H1 (cell line): ENCODE results near the gene PRKAG3. TPM values are rescaled to one million over a fixed set of nuclear protein-coding genes. Genes with fewer than 3 reads are reported as not detected.

ENCODE experiments used
- CTCF ChIA-PET: fragments of 300-600 bp; sonication (Branson Sonifier 250); formaldehyde crosslinking; loops from one replicate; lab custom pipeline; 2021; ENCODE audit not compliant: partially characterized antibody; lab: Charles Lee
- POLR2A ChIA-PET: fragments of 300-600 bp; sonication (Branson Sonifier 250); formaldehyde crosslinking; loops from one replicate; lab custom pipeline; 2021; ENCODE audit warnings: inconsistent platforms; ENCODE audit not compliant: partially characterized antibody; lab: Charles Lee
- DNase-seq, 2 experiments: peaks; one replicate each; pipeline versions ENCODE4 v3.0.0 to v3.0.0-alpha.2; 2010 to 2022; ENCODE audit warnings: low spot score in 2 of 2, low read depth in 1 of 2, mixed read lengths in 1 of 2
- FAIRE-seq: peaks from 2 replicates; lab custom pipeline; 2011; peaks lifted over from hg19 to GRCh38; lab: Jason Lieb, UNC
- H2AFZ ChIP-seq: 2 replicates; pipeline ENCODE4 v1.8.1; 2012; ENCODE audit warnings: low read length, inconsistent platforms
- H2AK5ac ChIP-seq: 2 replicates; pipeline ENCODE4 v1.6.1; 2013; ENCODE audit warnings: low read depth, low read length
- H2BK120ac ChIP-seq: replicated peaks from 2 replicates; pipeline ENCODE3; 2013; ENCODE audit warnings: low read depth, low read length, inconsistent platforms
- H2BK12ac ChIP-seq: 2 replicates; pipeline ENCODE4 v1.6.1; 2013; ENCODE audit warnings: low read depth, low read length
- H2BK15ac ChIP-seq: 2 replicates; pipeline ENCODE4 v1.6.1; 2013; ENCODE audit warnings: low read length
- H2BK20ac ChIP-seq: 2 replicates; pipeline ENCODE4 v1.6.1; 2013; ENCODE audit warnings: low read length
- H2BK5ac ChIP-seq: 2 replicates; pipeline ENCODE4 v1.6.1; 2013; ENCODE audit warnings: low read depth, low read length
- H3K14ac ChIP-seq: 2 replicates; pipeline ENCODE4 v1.6.1; 2013; ENCODE audit warnings: inconsistent platforms; ENCODE audit not compliant: insufficient read length
- H3K18ac ChIP-seq: 2 replicates; pipeline ENCODE4 v1.6.1; 2013; ENCODE audit warnings: low read length; ENCODE audit errors: extremely low read depth
- H3K23ac ChIP-seq: 2 replicates; pipeline ENCODE4 v1.6.1; 2013; ENCODE audit warnings: inconsistent platforms; ENCODE audit not compliant: insufficient read length
- H3K23me2 ChIP-seq: 2 replicates; pipeline ENCODE4 v1.6.1; 2013; ENCODE audit warnings: low read depth, low read length
- H3K27ac ChIP-seq: 2 replicates; pipeline ENCODE4 v1.6.1; 2011; ENCODE audit warnings: low read depth, low read length, inconsistent platforms
- H3K27me3 ChIP-seq, 4 experiments: replicated peaks in 1 of 4; 1 replicate in 1 of 4; 2 replicates in 3 of 4; pipeline versions ENCODE4 v1.6.1 to v1.8.1; 2011 to 2013; ENCODE audit warnings: low read length in 3 of 4, mild to moderate bottlenecking in 3 of 4, inconsistent platforms in 2 of 4, mixed read lengths in 2 of 4, moderate library complexity in 1 of 4; ENCODE audit not compliant: control insufficient read depth in 3 of 4, insufficient read depth in 3 of 4; ENCODE audit errors: extremely low read depth in 1 of 4
- H3K36me3 ChIP-seq, 4 experiments: 2 replicates each; pipeline versions ENCODE4 v1.6.1 to v1.8.1; 2011 to 2013; ENCODE audit warnings: mild to moderate bottlenecking in 4 of 4, low read length in 3 of 4, moderate library complexity in 2 of 4, control low read depth in 1 of 4, inconsistent platforms in 1 of 4; ENCODE audit not compliant: insufficient read depth in 4 of 4, control insufficient read depth in 2 of 4
- H3K4ac ChIP-seq: replicated peaks from 2 replicates; pipeline ENCODE3; 2013; ENCODE audit warnings: low read length, low read depth, mixed read lengths, inconsistent platforms; ENCODE audit not compliant: insufficient read length
- H3K4me1 ChIP-seq, 4 experiments: replicated peaks in 1 of 4; 1 replicate in 1 of 4; 2 replicates in 3 of 4; pipeline versions ENCODE4 v1.6.1 to v1.8.1; 2011 to 2013; ENCODE audit warnings: low read length in 3 of 4, inconsistent platforms in 2 of 4, mixed read lengths in 1 of 4; ENCODE audit not compliant: insufficient read depth in 4 of 4, control insufficient read depth in 3 of 4
- H3K4me2 ChIP-seq, 2 experiments: 2 replicates each; pipeline versions ENCODE4 v1.6.1 to v1.8.1; 2011 to 2013; ENCODE audit warnings: low read depth in 2 of 2, low read length in 2 of 2, control low read depth in 1 of 2, inconsistent platforms in 1 of 2, mild to moderate bottlenecking in 1 of 2; ENCODE audit not compliant: insufficient read depth in 1 of 2
- H3K4me3 ChIP-seq, 4 experiments: fragments of 200-600, 300-600 bp in 1 of 4; sonication (generic), shearing (Covaris generic), sonication (Bioruptor Twin) in 1 of 4; 2 replicates each; pipeline versions ENCODE4 v1.5.1 to v1.8.1; 2011 to 2016; ENCODE audit warnings: low read length in 4 of 4, low read depth in 3 of 4, control low read depth in 2 of 4, inconsistent platforms in 2 of 4, mild to moderate bottlenecking in 2 of 4, mixed read lengths in 1 of 4, moderate library complexity in 1 of 4; ENCODE audit not compliant: insufficient read depth in 2 of 4; ENCODE audit errors: extremely low read depth in 1 of 4
- H3K56ac ChIP-seq: replicated peaks from 2 replicates; pipeline ENCODE3; 2013; ENCODE audit warnings: low read depth, mild to moderate bottlenecking, mixed read lengths, low read length, inconsistent platforms; ENCODE audit not compliant: insufficient read length
- H3K79me1 ChIP-seq: 2 replicates; pipeline ENCODE4 v1.6.1; 2013; ENCODE audit warnings: low read depth, low read length, control low read depth
- H3K79me2 ChIP-seq, 2 experiments: 2 replicates each; pipeline versions ENCODE4 v1.6.1 to v1.8.1; 2012 to 2013; ENCODE audit warnings: low read length in 2 of 2, mild to moderate bottlenecking in 2 of 2, inconsistent platforms in 1 of 2; ENCODE audit not compliant: insufficient read depth in 2 of 2, control insufficient read depth in 1 of 2
- H3K9ac ChIP-seq, 4 experiments: replicated peaks in 1 of 4; 1 replicate in 1 of 4; 2 replicates in 3 of 4; pipeline versions ENCODE4 v1.6.1 to v1.8.1; 2011 to 2013; ENCODE audit warnings: low read depth in 3 of 4, low read length in 3 of 4, control low read depth in 2 of 4, mild to moderate bottlenecking in 2 of 4, moderate library complexity in 2 of 4, inconsistent platforms in 1 of 4; ENCODE audit errors: extremely low read depth in 1 of 4
- H3K9me3 ChIP-seq, 2 experiments: 2 replicates each; pipeline versions ENCODE4 v1.6.1 to v1.8.1; 2012 to 2013; ENCODE audit warnings: mild to moderate bottlenecking in 2 of 2, moderate library complexity in 2 of 2, control low read depth in 1 of 2, inconsistent platforms in 1 of 2, low read depth in 1 of 2, low read length in 1 of 2, mixed read lengths in 1 of 2; ENCODE audit not compliant: insufficient read depth in 2 of 2
- H4K20me1 ChIP-seq, 2 experiments: replicated peaks in 1 of 2; 2 replicates each; pipeline versions ENCODE3 to v1.8.1; 2011 to 2013; ENCODE audit warnings: inconsistent platforms in 2 of 2, low read length in 2 of 2, mild to moderate bottlenecking in 1 of 2; ENCODE audit not compliant: insufficient read depth in 2 of 2, control insufficient read depth in 1 of 2
- H4K5ac ChIP-seq: 2 replicates; pipeline ENCODE4 v1.6.1; 2013; ENCODE audit warnings: low read length, low read depth, mixed read lengths, inconsistent platforms; ENCODE audit not compliant: insufficient read length
- H4K8ac ChIP-seq: 2 replicates; pipeline ENCODE4 v1.8.0; 2013; ENCODE audit warnings: mild to moderate bottlenecking, moderate library complexity, low read length, inconsistent platforms; ENCODE audit not compliant: insufficient read depth; ENCODE audit errors: extremely low read depth
- H4K91ac ChIP-seq: replicated peaks from 2 replicates; pipeline ENCODE3; 2013; ENCODE audit warnings: low read length, mixed read lengths, inconsistent platforms; ENCODE audit not compliant: insufficient read length
- CHD2 ChIP-seq: IDR thresholded peaks from 2 replicates; pipeline ENCODE4 v1.6.1; 2012; ENCODE audit warnings: low read length, improper control_type of control experiment
- JUN ChIP-seq: IDR thresholded peaks from 2 replicates; pipeline ENCODE4 v1.6.1; 2011; ENCODE audit warnings: low read depth, mild to moderate bottlenecking, improper control_type of control experiment, low read length
- POLR2AphosphoS5 ChIP-seq: IDR thresholded peaks from 2 replicates; pipeline ENCODE4 v1.6.1; 2011; ENCODE audit warnings: low read depth, low read length
- RBBP5 ChIP-seq: IDR thresholded peaks from 2 replicates; pipeline ENCODE4 v1.7.1; 2012; ENCODE audit warnings: low read depth, mild to moderate bottlenecking, inconsistent platforms, low read length, moderate library complexity, borderline replicate concordance
- WGBS, 2 experiments: shearing (Covaris generic) in 1 of 2; methylation state at CpG; one replicate each; pipeline versions ENCODE4 v1.1.6 to v1.1.7; 2013 to 2015; ENCODE audit warnings: low lambda C conversion rate in 2 of 2, mixed read lengths in 2 of 2, inconsistent platforms in 1 of 2, low coverage in 1 of 2, missing lambda C conversion rate in 1 of 2; ENCODE audit not compliant: insufficient replicate concordance in 2 of 2, insufficient coverage in 1 of 2, insufficient read length in 1 of 2; ENCODE audit errors: extremely low coverage in 1 of 2, missing lambda C conversion rate in 1 of 2; 5-methylcytosine and 5-hydroxymethylcytosine counted together
- polyA plus RNA-seq, 7 experiments: library from polyadenylated mRNA; depleted of rRNA in 3 of 7; stranded (reverse) in 5 of 7; unstranded in 2 of 7; fragments of >200 nt in 5 of 7; fragments of 200-250 nt in 2 of 7; gene quantifications; 1 replicate in 5 of 7; 2 replicates in 1 of 7; 4 replicates in 1 of 7; pipeline versions ENCODE4 v1.2.1 to v1.2.3, GENCODE V29; 2011 to 2013; ENCODE audit warnings: missing spikeins in 2 of 7, mixed read lengths in 2 of 7
- total RNA-seq: library from RNA; stranded (reverse); fragmentation: NEBNext Ultra II Directional; extraction: Animal tissue kit (Norgen Biotek cat#: 25700); gene quantifications from 2 replicates; pipeline ENCODE4 v1.2.1, GENCODE V29; 2021

PRKAG3 gene
- total and polyA plus RNA-seq, 2 of the 8 experiments (the other 6 are each of a cell fraction or from before 2014, with no cell fraction given) = not detected

DNA sequence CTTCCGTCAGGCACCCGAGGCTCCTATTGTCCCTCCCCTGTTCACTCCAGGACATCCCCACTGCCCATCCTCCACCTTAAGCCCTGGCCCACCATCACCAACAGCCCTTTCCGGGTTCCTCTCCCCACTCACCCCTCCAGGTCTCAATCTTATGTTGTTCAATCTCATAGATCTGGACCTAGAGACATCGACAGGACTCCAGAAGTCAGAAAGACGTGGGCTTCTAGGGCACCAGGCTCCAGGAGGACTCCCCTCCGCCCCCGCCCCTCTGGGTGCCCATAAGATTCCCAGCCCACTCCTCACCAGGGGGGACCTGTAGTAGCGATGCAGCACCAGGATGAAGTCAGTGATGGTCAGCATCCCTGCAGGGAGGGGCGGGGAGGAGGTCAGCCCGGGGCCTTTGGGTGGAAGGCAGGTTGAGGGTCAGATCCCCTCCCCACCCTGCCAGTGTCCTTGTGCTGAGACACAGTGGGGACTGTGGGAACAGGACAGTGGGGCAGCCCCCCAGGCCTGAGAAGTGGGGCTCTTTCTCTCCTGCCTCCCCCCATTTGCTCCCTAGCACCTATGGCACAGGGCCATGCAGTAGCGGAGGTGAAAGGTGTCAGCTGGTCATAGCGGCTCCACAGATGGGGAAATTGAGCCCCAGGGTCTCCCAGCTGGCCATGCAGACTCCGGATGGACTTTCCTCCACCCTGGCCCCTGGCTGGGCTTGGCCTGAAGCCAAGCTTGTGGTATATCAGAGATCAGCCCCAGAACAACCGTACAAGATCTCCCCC lies 3.7 kb downstream of the PRKAG3 start:
- H4K20me1 ChIP-seq = no peaks in the 10 kb centered on the region
- no peak overlapping the region for H3K14ac ChIP-seq
- ChIA-PET POLR2A (interaction anchor here (2.3 kb wide), 1 partner anchor 12 kb away, joined by 5 read pairs; no protein-coding TSS in a partner anchor), CTCF (interaction anchor here (0.9 to 2.6 kb wide), 5 partner anchors 11 to 71 kb away, joined by 3 to 9 read pairs (median 4); no protein-coding TSS in a partner anchor)
- no peak overlapping the region for H2BK15ac ChIP-seq
- H2AFZ ChIP-seq = no peak overlapping the region
- no peak overlapping the region for H3K9ac ChIP-seq
- H3K23me2 ChIP-seq = peaks cover 2% of the 10 kb centered on the region; the same call in 1 of the 2 replicates
- H3K23ac ChIP-seq = no peak overlapping the region
- H3K36me3 ChIP-seq = no peaks in the 10 kb centered on the region
- no peak overlapping the region for H3K4me2 ChIP-seq
- TF ChIP-seq POLR2AphosphoS5 (no peak), CHD2 (no peak), RBBP5 (no peak), JUN (no peak)
- H3K4me3 ChIP-seq = no peak overlapping the region
- no peak for DNase-seq
- H3K79me1 ChIP-seq = no peaks in the 10 kb centered on the region; the same call in 1 of the 2 replicates
- H2BK120ac ChIP-seq = no peak overlapping the region
- no peaks in the 10 kb centered on the region; a peak in 1 of 7 replicates for H3K4me1 ChIP-seq
- no peak overlapping the region for H4K91ac ChIP-seq
- H3K18ac ChIP-seq = no peak overlapping the region
- H2BK20ac ChIP-seq = no peak overlapping the region
- no peak overlapping the region for H3K4ac ChIP-seq
- H3K79me2 ChIP-seq = no peaks in the 10 kb centered on the region
- no peak overlapping the region for H4K5ac ChIP-seq
- no peak for FAIRE-seq
- H3K56ac ChIP-seq = no peak overlapping the region
- H2BK12ac ChIP-seq = no peak overlapping the region
- H2AK5ac ChIP-seq = no peak overlapping the region
- no peak overlapping the region for H2BK5ac ChIP-seq
- WGBS, 2 experiments = 84% methylated on average over 14 of the region's 14 CpGs; no CpG with 5 or more reads in 1 of the 2 experiments
- H3K9me3 ChIP-seq = no peaks in the 10 kb centered on the region
- peaks cover 0 to 4% (median 0%) of the 10 kb centered on the region in 4 experiments; a peak in 1 of 7 replicates for H3K27me3 ChIP-seq
- no peak overlapping the region for H4K8ac ChIP-seq
- H3K27ac ChIP-seq = no peak overlapping the region
